Esophagus muscularis mucosa (tissue), 4 donors: ENCODE results near the gene CCNY. TPM values are rescaled to one million over a fixed set of nuclear protein-coding genes. Genes with fewer than 3 reads are reported as not detected.

Experiments
- DNase-seq: peaks from one replicate; pipeline ENCODE4 v3.0.0-alpha.2; 2017; ENCODE audit errors: extremely low spot score
- H3K27ac ChIP-seq, 4 donors: fragments of 200-600 bp; sonication (generic); replicated peaks in 1 of 4; 1 replicate in 3 of 4; 2 replicates in 1 of 4; pipeline ENCODE4 v1.5.1; 2016 to 2019; ENCODE audit warnings: mild to moderate bottlenecking in 1 of 4
- H3K27me3 ChIP-seq, 4 donors: fragments of 200-600 bp; sonication (generic); one replicate each; pipeline versions ENCODE4 v1.5.1 to v1.6.0; 2016 to 2019
- H3K36me3 ChIP-seq, 4 donors: fragments of 200-600 bp; sonication (generic); one replicate each; pipeline ENCODE4 v1.5.1; 2016 to 2019
- H3K4me1 ChIP-seq, 4 donors: fragments of 200-600 bp; sonication (generic); one replicate each; pipeline ENCODE4 v1.5.1; 2016 to 2019
- H3K4me3 ChIP-seq, 4 donors: fragments of 200-600 bp; sonication (generic); 1 replicate in 2 of 4; 2 replicates in 2 of 4; pipeline ENCODE4 v1.5.1; 2016 to 2019; ENCODE audit warnings: mild to moderate bottlenecking in 4 of 4, moderate library complexity in 1 of 4
- H3K9me3 ChIP-seq, 4 donors: fragments of 200-600 bp; sonication (generic); 1 replicate in 3 of 4; 2 replicates in 1 of 4; pipeline ENCODE4 v1.5.1; 2016 to 2019
- EP300 ChIP-seq: sonication (generic); formaldehyde crosslinking; IDR thresholded peaks from one replicate; pipeline ENCODE4 v1.6.1; 2017; ENCODE audit warnings: antibody characterized with exemption
- POLR2A ChIP-seq: fragments of 450-650 bp; IDR thresholded peaks from one replicate; pipeline ENCODE4 v1.6.1; 2017; ENCODE audit warnings: antibody characterized with exemption, moderate library complexity, mild to moderate bottlenecking, low read depth
- POLR2AphosphoS5 ChIP-seq, 2 donors: sonication (generic); formaldehyde crosslinking; IDR thresholded peaks; one replicate each; pipeline ENCODE4 v1.6.1; 2017; ENCODE audit warnings: antibody characterized with exemption in 2 of 2
- whole genome bisulfite sequencing: methylation state at CpG from one replicate; pipeline ENCODE4 v1.1.5; 2018; 5-methylcytosine and 5-hydroxymethylcytosine counted together
- intact Hi-C: fragments of 100-400 bp; cut with DNase I; formaldehyde crosslinking; loops from one replicate; pipeline ENCODE4 v1.15.1; 2023
- total RNA-seq, 4 donors: library from RNA; depleted of rRNA; stranded (reverse); fragments of >200 nt; gene quantifications; one replicate each; pipeline versions ENCODE4 v1.1.0 to v1.2.1, GENCODE V29; 2016
- TF ChIP-seq, protein P1 (sequence below), 3 experiments: fragments of 200-600 bp in 2 of 3; fragments of 450-650 bp in 1 of 3; sonication (generic) in 2 of 3; IDR thresholded peaks; one replicate each; pipeline ENCODE4 v1.5.1; 2017 to 2019; ENCODE audit warnings: antibody characterized with exemption in 3 of 3, mild to moderate bottlenecking in 2 of 3, moderate library complexity in 1 of 3

CCNY gene
- total RNA-seq, 4 donors from 2014 or later = 36.6 to 53.5 (median 47.0) TPM

- H3K36me3 ChIP-seq = peaks cover 10 to 66% (median 41%) of the 10 kb centered on the region in 4 donors
- WGBS = 89% methylated on average over 19 of the region's 19 CpGs
- intact Hi-C loops = loop anchor here (10.0 kb wide), 1 partner anchor 334 kb away; no protein-coding TSS in a partner anchor
Observed at GRCh38 chr10:35569111-35569707, 232.9 kb downstream of the CCNY start.

DNA sequence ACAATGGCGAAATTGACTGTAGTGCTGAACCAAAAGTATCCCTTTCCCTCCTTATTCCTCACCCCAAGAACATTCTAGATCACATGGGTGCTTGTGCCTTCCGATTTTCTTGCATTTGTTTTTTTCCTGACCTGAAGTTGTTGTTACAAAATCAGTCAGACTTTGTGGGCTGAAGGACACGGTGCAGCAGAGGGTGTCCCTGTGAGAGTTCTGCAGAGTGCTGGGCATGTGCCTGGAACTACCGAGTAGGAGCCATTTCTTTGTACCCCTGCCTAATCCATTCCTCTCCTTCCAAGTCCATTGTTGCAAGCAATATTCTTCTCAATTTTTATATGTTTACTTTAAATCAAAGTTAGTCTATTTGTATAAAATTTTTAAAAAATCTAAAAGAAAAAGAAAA is 233.5 kb downstream of the CCNY start:
- H3K4me3 ChIP-seq = no peak overlapping the region
- no peak overlapping the region for H3K27ac ChIP-seq
- H3K36me3 ChIP-seq = peaks cover 10 to 71% (median 43%) of the 10 kb centered on the region in 4 donors
- 86% methylated on average over 4 of the region's 4 CpGs for WGBS
- intact Hi-C loops = loop anchor here (10.0 kb wide), 1 partner anchor 335 kb away; no protein-coding TSS in a partner anchor
- DNase-seq = no peak
- TF ChIP-seq EP300 (no peak), POLR2A (no peak), POLR2AphosphoS5 (IDR thresholded peaks at IDR 0.05) (no peak)
- TF ChIP-seq, protein P1, sequence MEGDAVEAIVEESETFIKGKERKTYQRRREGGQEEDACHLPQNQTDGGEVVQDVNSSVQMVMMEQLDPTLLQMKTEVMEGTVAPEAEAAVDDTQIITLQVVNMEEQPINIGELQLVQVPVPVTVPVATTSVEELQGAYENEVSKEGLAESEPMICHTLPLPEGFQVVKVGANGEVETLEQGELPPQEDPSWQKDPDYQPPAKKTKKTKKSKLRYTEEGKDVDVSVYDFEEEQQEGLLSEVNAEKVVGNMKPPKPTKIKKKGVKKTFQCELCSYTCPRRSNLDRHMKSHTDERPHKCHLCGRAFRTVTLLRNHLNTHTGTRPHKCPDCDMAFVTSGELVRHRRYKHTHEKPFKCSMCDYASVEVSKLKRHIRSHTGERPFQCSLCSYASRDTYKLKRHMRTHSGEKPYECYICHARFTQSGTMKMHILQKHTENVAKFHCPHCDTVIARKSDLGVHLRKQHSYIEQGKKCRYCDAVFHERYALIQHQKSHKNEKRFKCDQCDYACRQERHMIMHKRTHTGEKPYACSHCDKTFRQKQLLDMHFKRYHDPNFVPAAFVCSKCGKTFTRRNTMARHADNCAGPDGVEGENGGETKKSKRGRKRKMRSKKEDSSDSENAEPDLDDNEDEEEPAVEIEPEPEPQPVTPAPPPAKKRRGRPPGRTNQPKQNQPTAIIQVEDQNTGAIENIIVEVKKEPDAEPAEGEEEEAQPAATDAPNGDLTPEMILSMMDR (IDR thresholded peaks at IDR 0.05) = no peak
- H3K9me3 ChIP-seq = no peaks in the 10 kb centered on the region
- H3K4me1 ChIP-seq = peaks cover 16 to 18% (median 18%) of the 10 kb centered on the region in 4 donors
- H3K27me3 ChIP-seq = no peaks in the 10 kb centered on the region

More at GRCh38 chr10:35569111-35569707, 232.9 kb downstream of the CCNY start:
- Histone ChIP-seq H3K27ac (no peak overlapping the region), H3K9me3 (no peaks in the 10 kb centered on the region), H3K4me3 (no peak overlapping the region), H3K27me3 (no peaks in the 10 kb centered on the region), H3K4me1 (peaks cover 23 to 24% (median 24%) of the 10 kb centered on the region in 4 donors)
- TF ChIP-seq POLR2A (no peak), EP300 (no peak), POLR2AphosphoS5 (IDR thresholded peaks at IDR 0.05) (no peak)
- TF ChIP-seq, protein P1 (IDR thresholded peaks at IDR 0.05) = no peak
- no peak for DNase-seq

- Histone ChIP-seq H3K9me3 (no peaks in the 10 kb centered on the region), H3K4me1 (peaks cover 11 to 13% (median 12%) of the 10 kb centered on the region in 4 donors), H3K4me3 (no peak overlapping the region), H3K36me3 (peaks cover 10 to 73% (median 46%) of the 10 kb centered on the region in 4 donors), H3K27ac (no peak overlapping the region), H3K27me3 (no peaks in the 10 kb centered on the region)
- DNase-seq = no peak
- TF ChIP-seq POLR2A = no peak
- TF ChIP-seq POLR2AphosphoS5 (IDR thresholded peaks at IDR 0.05) = no peak
- TF ChIP-seq EP300 = no peak
- TF ChIP-seq, protein P1 (IDR thresholded peaks at IDR 0.05) = no peak
- intact Hi-C loops = no loop called here
- 90% methylated on average over 1 of the region's 1 CpG for WGBS
Observed at GRCh38 chr10:35570397-35570796, 234.1 kb downstream of the CCNY start.

DNA sequence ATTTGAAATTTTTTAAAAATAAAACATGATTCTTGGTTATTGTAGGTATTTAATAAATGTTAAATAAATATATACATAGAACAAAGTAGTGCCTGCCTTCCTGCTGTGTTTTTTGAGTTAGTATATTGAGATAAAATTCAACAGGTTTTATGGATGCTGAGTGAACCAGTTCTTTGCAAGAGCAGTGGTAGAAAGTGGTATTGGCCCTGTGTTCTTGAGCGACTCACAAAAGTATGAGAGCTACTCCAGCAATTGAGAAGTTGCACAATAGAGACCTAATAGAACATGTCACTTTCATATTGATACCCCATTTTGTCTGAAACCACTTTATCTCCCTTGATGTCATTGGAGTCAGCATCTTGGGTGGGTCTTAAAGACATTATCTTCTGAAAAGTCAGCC is 236.3 kb downstream of the CCNY start:
- no peak for DNase-seq
- Histone ChIP-seq H3K4me1 (no peaks in the 10 kb centered on the region), H3K4me3 (no peak overlapping the region), H3K9me3 (no peaks in the 10 kb centered on the region), H3K27ac (no peak overlapping the region), H3K27me3 (no peaks in the 10 kb centered on the region), H3K36me3 (peaks cover 10 to 58% (median 39%) of the 10 kb centered on the region in 4 donors)
- TF ChIP-seq POLR2AphosphoS5 (IDR thresholded peaks at IDR 0.05) = no peak
- TF ChIP-seq, protein P1 (IDR thresholded peaks at IDR 0.05) = no peak
- no peak for TF ChIP-seq POLR2A
- TF ChIP-seq EP300 = no peak
- WGBS = 95% methylated on average over 1 of the region's 1 CpG
- intact Hi-C loops = no loop called here
